HL-60 (cell line): ENCODE measurements around the gene WDR12.
"Not testable (repeated sequence)": the region's sequence is repeated elsewhere in the genome, so short reads cannot be mapped to it uniquely, and the experiment has no call there.

Source experiments
- DNase-seq, 2 experiments: peaks; one replicate each; pipeline ENCODE4 v3.0.0-alpha.2; 2010 to 2020; ENCODE audit warnings: low read depth in 1 of 2, low spot score in 1 of 2
- H3K27ac ChIP-seq: fragments of 250-450 bp; sonication (Bioruptor Pico); replicated peaks from 2 replicates; pipeline ENCODE4 v1.5.1; 2020; ENCODE audit warnings: mild to moderate bottlenecking, moderate library complexity
- H3K27me3 ChIP-seq: fragments of 250-450 bp; sonication (Bioruptor Pico); 2 replicates; pipeline ENCODE4 v1.5.1; 2021; ENCODE audit warnings: mild to moderate bottlenecking, moderate library complexity; ENCODE audit not compliant: insufficient read depth, poor library complexity, severe bottlenecking
- H3K4me3 ChIP-seq: replicated peaks from 2 replicates; pipeline ENCODE4 v1.5.1; 2011; ENCODE audit warnings: mild to moderate bottlenecking, control low read depth, low read length; ENCODE audit not compliant: insufficient read depth
- GABPA ChIP-seq: IDR thresholded peaks from 2 replicates; pipeline ENCODE4 v1.6.1; 2012; ENCODE audit warnings: low read depth
- POLR2AphosphoS5 ChIP-seq: IDR thresholded peaks from 2 replicates; pipeline ENCODE4 v1.6.1; 2012; ENCODE audit warnings: low read depth
- SPI1 ChIP-seq: IDR thresholded peaks from 2 replicates; pipeline ENCODE4 v1.6.1; 2012; ENCODE audit warnings: low read depth, mild to moderate bottlenecking, borderline replicate concordance
- TF ChIP-seq, protein P1 (sequence below): IDR thresholded peaks from 2 replicates; pipeline ENCODE4 v1.6.1; 2012; ENCODE audit warnings: low read depth; ENCODE audit not compliant: insufficient replicate concordance
- TF ChIP-seq, protein P2 (sequence below): IDR thresholded peaks from one replicate; pipeline ENCODE4 v1.5.1; 2011; ENCODE audit warnings: low read length, control low read depth, inconsistent platforms; ENCODE audit not compliant: insufficient read depth

WDR12 gene

DNA sequence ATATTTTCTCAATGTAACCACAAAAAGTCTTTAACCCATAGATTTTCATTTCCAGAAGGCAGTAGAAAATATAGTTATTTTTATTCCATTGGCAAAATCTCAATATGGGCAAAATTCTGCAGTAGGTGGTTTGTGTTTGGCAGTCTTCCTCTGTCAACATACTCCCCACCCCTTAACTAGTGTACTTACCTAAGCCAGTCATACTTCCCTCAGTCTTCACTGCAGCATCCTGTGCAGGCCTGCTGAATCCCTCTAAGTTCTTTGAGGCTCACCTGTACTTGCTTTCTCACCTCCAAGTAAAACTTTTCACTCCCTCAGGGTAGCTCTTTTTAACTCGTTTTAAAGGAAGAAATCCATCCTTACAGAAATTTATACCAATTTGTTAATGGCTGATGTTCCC lies 7.4 kb upstream of the WDR12 start:
- Histone ChIP-seq H3K4me3 (no peak overlapping the region), H3K27ac (no peak overlapping the region), H3K27me3 (no peaks in the 10 kb centered on the region)
- DNase-seq, result no peak
- TF ChIP-seq, protein P1, sequence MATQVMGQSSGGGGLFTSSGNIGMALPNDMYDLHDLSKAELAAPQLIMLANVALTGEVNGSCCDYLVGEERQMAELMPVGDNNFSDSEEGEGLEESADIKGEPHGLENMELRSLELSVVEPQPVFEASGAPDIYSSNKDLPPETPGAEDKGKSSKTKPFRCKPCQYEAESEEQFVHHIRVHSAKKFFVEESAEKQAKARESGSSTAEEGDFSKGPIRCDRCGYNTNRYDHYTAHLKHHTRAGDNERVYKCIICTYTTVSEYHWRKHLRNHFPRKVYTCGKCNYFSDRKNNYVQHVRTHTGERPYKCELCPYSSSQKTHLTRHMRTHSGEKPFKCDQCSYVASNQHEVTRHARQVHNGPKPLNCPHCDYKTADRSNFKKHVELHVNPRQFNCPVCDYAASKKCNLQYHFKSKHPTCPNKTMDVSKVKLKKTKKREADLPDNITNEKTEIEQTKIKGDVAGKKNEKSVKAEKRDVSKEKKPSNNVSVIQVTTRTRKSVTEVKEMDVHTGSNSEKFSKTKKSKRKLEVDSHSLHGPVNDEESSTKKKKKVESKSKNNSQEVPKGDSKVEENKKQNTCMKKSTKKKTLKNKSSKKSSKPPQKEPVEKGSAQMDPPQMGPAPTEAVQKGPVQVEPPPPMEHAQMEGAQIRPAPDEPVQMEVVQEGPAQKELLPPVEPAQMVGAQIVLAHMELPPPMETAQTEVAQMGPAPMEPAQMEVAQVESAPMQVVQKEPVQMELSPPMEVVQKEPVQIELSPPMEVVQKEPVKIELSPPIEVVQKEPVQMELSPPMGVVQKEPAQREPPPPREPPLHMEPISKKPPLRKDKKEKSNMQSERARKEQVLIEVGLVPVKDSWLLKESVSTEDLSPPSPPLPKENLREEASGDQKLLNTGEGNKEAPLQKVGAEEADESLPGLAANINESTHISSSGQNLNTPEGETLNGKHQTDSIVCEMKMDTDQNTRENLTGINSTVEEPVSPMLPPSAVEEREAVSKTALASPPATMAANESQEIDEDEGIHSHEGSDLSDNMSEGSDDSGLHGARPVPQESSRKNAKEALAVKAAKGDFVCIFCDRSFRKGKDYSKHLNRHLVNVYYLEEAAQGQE, result no peak
- TF ChIP-seq, protein P2, sequence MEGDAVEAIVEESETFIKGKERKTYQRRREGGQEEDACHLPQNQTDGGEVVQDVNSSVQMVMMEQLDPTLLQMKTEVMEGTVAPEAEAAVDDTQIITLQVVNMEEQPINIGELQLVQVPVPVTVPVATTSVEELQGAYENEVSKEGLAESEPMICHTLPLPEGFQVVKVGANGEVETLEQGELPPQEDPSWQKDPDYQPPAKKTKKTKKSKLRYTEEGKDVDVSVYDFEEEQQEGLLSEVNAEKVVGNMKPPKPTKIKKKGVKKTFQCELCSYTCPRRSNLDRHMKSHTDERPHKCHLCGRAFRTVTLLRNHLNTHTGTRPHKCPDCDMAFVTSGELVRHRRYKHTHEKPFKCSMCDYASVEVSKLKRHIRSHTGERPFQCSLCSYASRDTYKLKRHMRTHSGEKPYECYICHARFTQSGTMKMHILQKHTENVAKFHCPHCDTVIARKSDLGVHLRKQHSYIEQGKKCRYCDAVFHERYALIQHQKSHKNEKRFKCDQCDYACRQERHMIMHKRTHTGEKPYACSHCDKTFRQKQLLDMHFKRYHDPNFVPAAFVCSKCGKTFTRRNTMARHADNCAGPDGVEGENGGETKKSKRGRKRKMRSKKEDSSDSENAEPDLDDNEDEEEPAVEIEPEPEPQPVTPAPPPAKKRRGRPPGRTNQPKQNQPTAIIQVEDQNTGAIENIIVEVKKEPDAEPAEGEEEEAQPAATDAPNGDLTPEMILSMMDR, result no peak
- TF ChIP-seq GABPA (no peak), POLR2AphosphoS5 (no peak)

DNA sequence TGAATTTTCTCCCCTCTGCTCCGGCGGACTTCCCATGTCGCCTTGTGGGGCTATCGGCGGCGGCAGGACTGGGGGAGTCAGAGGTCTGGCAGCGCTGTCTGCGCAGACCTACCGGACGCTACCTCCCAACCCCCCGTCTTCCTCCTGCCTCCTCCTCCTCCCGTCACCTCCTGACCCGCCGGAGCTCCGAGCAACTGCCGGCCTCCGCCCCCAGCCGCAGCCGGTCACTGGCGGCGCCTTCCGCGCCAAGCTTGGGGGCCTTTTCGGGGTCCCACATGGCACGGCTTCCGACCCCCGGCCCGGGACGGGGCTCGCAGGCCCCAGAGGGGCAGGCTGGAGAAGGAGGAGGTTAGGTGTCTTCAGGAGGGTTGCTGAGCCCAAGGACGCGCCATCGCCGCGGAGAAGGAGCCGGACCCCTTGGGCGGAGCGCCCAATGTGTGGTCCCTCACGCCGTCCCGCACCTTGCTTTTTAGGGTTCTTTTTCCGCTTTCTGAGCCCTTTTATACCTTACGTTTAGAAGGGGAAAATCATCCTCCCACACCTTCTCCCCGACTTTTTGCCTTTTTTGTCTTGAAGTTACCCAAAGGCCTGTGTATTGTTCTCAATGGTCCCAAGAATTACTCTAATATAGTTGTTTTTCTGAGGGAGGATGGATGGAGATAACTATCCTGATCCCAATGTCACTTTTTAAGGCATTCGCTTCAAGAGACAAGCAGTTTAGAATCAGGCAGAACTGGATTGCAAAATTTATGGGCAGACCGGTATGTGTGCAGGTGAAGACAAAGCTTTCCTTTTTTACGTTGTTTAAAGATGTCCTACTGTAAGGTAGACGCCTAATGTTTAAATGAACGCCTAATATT lies 1.1 kb upstream of the WDR12 start:
- peak overlapping the region; percentile 84 for H3K4me3 ChIP-seq
- H3K27ac ChIP-seq, result peak overlapping the region; percentile 93
- DNase-seq, H3K27me3 ChIP-seq: not testable (repeated sequence)

DNA sequence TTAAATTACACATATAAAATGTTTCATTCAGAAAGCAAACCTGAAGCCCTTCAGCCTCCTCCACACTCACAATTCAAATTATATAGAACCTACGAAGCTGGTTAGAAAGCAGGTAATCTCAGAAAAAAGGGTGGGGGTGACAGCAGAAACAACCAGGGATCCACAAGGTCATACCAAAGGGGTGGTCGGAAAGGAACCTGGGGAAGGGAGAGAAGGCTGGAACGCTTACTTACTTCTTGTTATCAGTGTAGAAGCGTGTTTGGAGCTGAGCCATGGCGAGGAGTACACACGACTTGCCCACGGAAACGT lies 316 bp downstream of the WDR12 start:
- DNase-seq, result no peak
- TF ChIP-seq GABPA (no peak), POLR2AphosphoS5 (no peak), SPI1 (no peak)
- TF ChIP-seq, protein P1, result no peak
- TF ChIP-seq, protein P2, result no peak
- H3K4me3 ChIP-seq, result peak overlapping the region; percentile 84
- H3K27me3 ChIP-seq, result no peaks in the 10 kb centered on the region
- H3K27ac ChIP-seq, result peak overlapping the region; percentile 93

DNA sequence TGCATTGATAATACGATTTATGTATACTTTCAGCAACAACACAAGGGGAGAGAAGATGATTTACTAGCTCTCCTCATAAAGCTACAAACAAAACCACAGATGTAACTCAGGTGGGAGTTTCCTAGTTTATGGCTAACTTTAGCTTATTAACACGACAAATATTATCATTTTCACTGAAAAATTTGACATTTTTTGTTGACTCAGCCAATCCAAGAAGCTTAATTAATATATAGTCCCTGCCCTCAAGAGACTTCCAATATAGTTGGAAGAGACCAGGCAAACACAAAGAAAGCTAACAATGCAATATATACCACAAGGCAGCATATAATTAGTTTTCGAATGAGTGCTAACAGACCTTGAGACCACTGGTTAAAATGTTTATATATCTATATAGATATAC lies 775 bp downstream of the WDR12 start:
- TF ChIP-seq SPI1, result no peak
- TF ChIP-seq GABPA, result no peak
- DNase-seq, result no peak
- no peaks in the 10 kb centered on the region for H3K27me3 ChIP-seq
- peak overlapping the region; percentile 93 for H3K27ac ChIP-seq
- peak overlapping the region; percentile 84 for H3K4me3 ChIP-seq

DNA sequence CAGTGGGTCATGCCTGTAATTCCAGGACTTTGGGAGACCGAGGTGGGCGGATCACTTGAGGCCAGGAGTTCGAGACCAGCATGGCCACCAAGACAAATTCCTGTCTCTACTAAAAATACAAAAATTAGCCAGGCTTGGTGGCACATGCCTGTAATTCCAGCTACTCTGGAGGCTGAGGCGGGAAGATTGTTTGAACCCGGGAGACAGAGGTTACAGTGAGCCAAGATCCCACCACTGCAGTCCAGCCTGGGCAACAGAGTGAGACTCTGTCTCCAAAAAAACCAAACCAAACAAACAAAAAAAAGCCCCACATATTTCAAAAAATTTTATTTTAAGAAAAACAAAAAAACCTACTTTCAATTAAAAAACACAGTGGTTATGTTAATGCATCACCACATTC lies 1.2 kb downstream of the WDR12 start:
- Histone ChIP-seq H3K4me3 (peak overlapping the region; percentile 84), H3K27ac (peak overlapping the region; percentile 93)
- DNase-seq, H3K27me3 ChIP-seq: not testable (repeated sequence)
